GM12878 (cell line): ENCODE measurements around the gene PLXNA4. TPM values are rescaled to one million over a fixed set of nuclear protein-coding genes. Genes with fewer than 3 reads are reported as not detected.

Experiments
- ATAC-seq: fragments of 200-7000 bp; cut with Tn5 transposase; 3 replicates; pipeline ENCODE4 v1.9.1; 2020; ENCODE audit warnings: mild to moderate bottlenecking, moderate library complexity
- BruUV-seq: library from RNA; stranded (reverse); fragments of 400-500 nt; replicated peaks from 2 replicates; lab custom pipeline; 2021; lab: Mats Ljungman, UMichigan
- CTCF ChIA-PET: fragments of 300-600 bp; sonication (Branson Sonifier 250); formaldehyde crosslinking; extraction: SDS; loops from one replicate; lab custom pipeline; 2021; ENCODE audit warnings: inconsistent platforms; lab: Yijun Ruan, JAX
- POLR2A ChIA-PET: fragments of 350-600 bp; formaldehyde crosslinking; extraction: SDS; loops from one replicate; lab custom pipeline; 2021; ENCODE audit warnings: inconsistent platforms; lab: Charles Lee
- RAD21 ChIA-PET: fragments of 300-600 bp; sonication (Branson Sonifier 250); formaldehyde crosslinking; loops from one replicate; lab custom pipeline; 2023; ENCODE audit warnings: antibody characterized with exemption; ENCODE audit not compliant: unreplicated experiment; lab: Charles Lee
- SMC1A ChIA-PET: fragments of 300-600 bp; sonication (Branson Sonifier 250); formaldehyde crosslinking; loops from one replicate; lab custom pipeline; 2023; ENCODE audit not compliant: unreplicated experiment, uncharacterized antibody; lab: Charles Lee
- DNase-seq: peaks from one replicate; pipeline ENCODE4 v3.0.0-alpha.2; 2011; ENCODE audit warnings: low read depth, low spot score
- FAIRE-seq: peaks from 3 replicates; lab custom pipeline; 2011; peaks lifted over from hg19 to GRCh38; lab: Jason Lieb, UNC
- H2AFZ ChIP-seq: 2 replicates; pipeline ENCODE4 v1.6.0; 2011; ENCODE audit warnings: low read depth, low read length, control low read depth; ENCODE audit not compliant: control insufficient read depth
- H3K27ac ChIP-seq: 2 replicates; pipeline ENCODE4 v1.5.1; 2011; ENCODE audit warnings: control low read depth; ENCODE audit not compliant: control insufficient read depth, insufficient read depth
- H3K27me3 ChIP-seq, 2 experiments: replicated peaks in 1 of 2; 2 replicates each; pipeline versions ENCODE4 v1.6.0 to v1.6.1; 2011; ENCODE audit warnings: low read length in 1 of 2; ENCODE audit not compliant: control insufficient read depth in 2 of 2, insufficient read depth in 2 of 2
- H3K36me3 ChIP-seq, 2 experiments: 2 replicates each; pipeline ENCODE4 v1.5.1; 2011; ENCODE audit warnings: low read length in 1 of 2; ENCODE audit not compliant: control insufficient read depth in 2 of 2, insufficient read depth in 2 of 2
- H3K4me1 ChIP-seq: 2 replicates; pipeline ENCODE4 v1.6.1; 2011; ENCODE audit warnings: mild to moderate bottlenecking, low read length, moderate library complexity, mixed read lengths; ENCODE audit not compliant: control insufficient read depth, insufficient read depth
- H3K4me2 ChIP-seq: 2 replicates; pipeline ENCODE4 v1.6.0; 2011; ENCODE audit warnings: control low read depth; ENCODE audit not compliant: control insufficient read depth, insufficient read depth
- H3K4me3 ChIP-seq: fragments of 200-600 bp; sonication (generic); 2 replicates; pipeline ENCODE4 v1.5.1; 2016
- H3K79me2 ChIP-seq: 2 replicates; pipeline ENCODE4 v1.6.0; 2011; ENCODE audit warnings: low read length; ENCODE audit not compliant: control insufficient read depth, insufficient read depth
- H3K9ac ChIP-seq: 2 replicates; pipeline ENCODE4 v1.8.0; 2011; ENCODE audit warnings: low read length, control low read depth, mixed read lengths; ENCODE audit not compliant: control insufficient read depth, insufficient read depth
- H3K9me3 ChIP-seq: replicated peaks from 3 replicates; pipeline ENCODE4 v1.5.1; 2011; ENCODE audit warnings: mild to moderate bottlenecking, low read length; ENCODE audit not compliant: control insufficient read depth, insufficient read depth
- H4K20me1 ChIP-seq: 2 replicates; pipeline ENCODE4 v1.6.0; 2011; ENCODE audit not compliant: control insufficient read depth, insufficient read depth
- ATF3 ChIP-seq: IDR thresholded peaks from 2 replicates; pipeline ENCODE4 v1.6.1; 2011; ENCODE audit warnings: low read depth, mild to moderate bottlenecking, low read length, moderate library complexity, borderline replicate concordance; ENCODE audit errors: extremely low read depth
- BCL3 ChIP-seq: IDR thresholded peaks from 2 replicates; pipeline ENCODE4 v1.6.1; 2011; ENCODE audit warnings: borderline replicate concordance, low read depth, mild to moderate bottlenecking, moderate library complexity, low read length; ENCODE audit not compliant: insufficient read depth, poor library complexity, severe bottlenecking
- BRCA1 ChIP-seq: IDR thresholded peaks from 2 replicates; pipeline ENCODE4 v1.6.1; 2011; ENCODE audit warnings: low read depth, low read length, improper control_type of control experiment
- E2F8 ChIP-seq: fragments of 450-650 bp; IDR thresholded peaks from 2 replicates; pipeline ENCODE4 v1.6.1; 2018; ENCODE audit warnings: mild to moderate bottlenecking, low read depth, moderate library complexity; ENCODE audit not compliant: partially characterized antibody
- FOXK2 ChIP-seq: fragments of 450-650 bp; IDR thresholded peaks from 2 replicates; pipeline ENCODE4 v1.6.1; 2017; ENCODE audit warnings: mild to moderate bottlenecking, moderate library complexity
- GABPA ChIP-seq: IDR thresholded peaks from 2 replicates; pipeline ENCODE4 v1.6.1; 2014; ENCODE audit warnings: antibody characterized with exemption, low read depth, mild to moderate bottlenecking, inconsistent platforms
- HDAC2 ChIP-seq: fragments of 200-600 bp; sonication (generic); IDR thresholded peaks from 2 replicates; pipeline ENCODE4 v1.6.1; 2017
- HSF1 ChIP-seq: fragments of 150-350 bp; IDR thresholded peaks from 2 replicates; pipeline ENCODE4 v1.6.1; 2014; ENCODE audit warnings: mild to moderate bottlenecking, low read depth, low read length
- IKZF1 ChIP-seq: fragments of 450-650 bp; conservative IDR thresholded peaks from 2 replicates; pipeline ENCODE4 v1.6.1; 2017; ENCODE audit warnings: antibody characterized with exemption, mild to moderate bottlenecking
- MTA3 ChIP-seq: IDR thresholded peaks from 2 replicates; pipeline ENCODE4 v1.6.1; 2012; ENCODE audit warnings: low read length, inconsistent platforms, borderline replicate concordance
- MYC ChIP-seq: IDR thresholded peaks from 2 replicates; pipeline ENCODE4 v1.6.1; 2011; ENCODE audit warnings: mild to moderate bottlenecking, low read length, moderate library complexity, inconsistent platforms; ENCODE audit not compliant: insufficient read depth, insufficient replicate concordance, insufficient read length, severe bottlenecking
- NFYB ChIP-seq: IDR thresholded peaks from 2 replicates; pipeline ENCODE4 v1.6.1; 2011; ENCODE audit warnings: low read depth, mild to moderate bottlenecking, low read length, improper control_type of control experiment, moderate library complexity; ENCODE audit not compliant: insufficient read depth
- NR2F1 ChIP-seq: fragments of 450-650 bp; conservative IDR thresholded peaks from 2 replicates; pipeline ENCODE4 v1.6.1; 2017; ENCODE audit warnings: mild to moderate bottlenecking
- REST ChIP-seq: IDR thresholded peaks from 2 replicates; pipeline ENCODE4 v1.6.1; 2012; ENCODE audit warnings: mild to moderate bottlenecking, low read depth, low read length
- YBX1 ChIP-seq: fragments of 450-650 bp; IDR thresholded peaks from 2 replicates; pipeline ENCODE4 v1.6.1; 2016; ENCODE audit warnings: antibody characterized with exemption
- ZSCAN29 ChIP-seq: fragments of 450-650 bp; IDR thresholded peaks from 2 replicates; pipeline ENCODE4 v1.6.1; 2017; ENCODE audit warnings: mild to moderate bottlenecking, moderate library complexity
- WGBS: methylation state at CpG from one replicate; pipeline ENCODE4 v1.1.6; 2016; ENCODE audit warnings: low lambda C conversion rate; ENCODE audit not compliant: insufficient replicate concordance, insufficient coverage; ENCODE audit errors: missing lambda C conversion rate; 5-methylcytosine and 5-hydroxymethylcytosine counted together
- in situ Hi-C: fragments of 300-500 bp; cut with MboI; formaldehyde crosslinking; loops from 9 replicates; pipeline ENCODE4 v1.14.3; 2018; ENCODE audit warnings: mixed read lengths
- intact Hi-C: fragments of 100-400 bp; cut with micrococcal nuclease; formaldehyde crosslinking; loops from one replicate; pipeline ENCODE4 v1.14.2; 2022; ENCODE audit not compliant: unreplicated experiment
- polyA plus RNA-seq, 11 experiments: library from polyadenylated mRNA; depleted of rRNA in 4 of 11; unstranded in 6 of 11; stranded (reverse) in 5 of 11; fragments of >200 nt; fragmentation: Nextera tagmentation in 4 of 11; fragmentation: Illumina TruSeq in 1 of 11; extraction: Ambion mirVana in 4 of 11; extraction: Trizol in 1 of 11; gene quantifications; 1 replicate in 1 of 11; 2 replicates in 10 of 11; pipeline versions ENCODE4 v1.2.1 to v1.2.3, GENCODE V29; 2011 to 2016; ENCODE audit warnings: inconsistent platforms in 2 of 11, missing spikeins in 2 of 11, low read depth in 1 of 11
- total RNA-seq, 4 experiments: library from RNA; depleted of rRNA in 3 of 4; stranded (reverse); fragments of >200 nt in 3 of 4; fragmentation: Illumina TruSeq in 1 of 4; extraction: Trizol in 1 of 4; gene quantifications; 2 replicates each; pipeline versions ENCODE4 v1.2.1 to v1.2.3, GENCODE V29; 2013 to 2021

Gene PLXNA4
- total and polyA plus RNA-seq, 10 of the 15 experiments (the other 5 are each of a cell fraction or from before 2014, with no cell fraction given), result 0.03 TPM; not detected in 9

GRCh38 chr7:132373879-132374278 lies 202.4 kb downstream of the PLXNA4 start:
- Histone ChIP-seq H3K4me1 (no peaks in the 10 kb centered on the region), H3K27me3 (peaks cover 0 to 2% of the 10 kb centered on the region in 2 experiments; a peak in 2 of 4 replicates), H3K36me3 (no peaks in the 10 kb centered on the region), H2AFZ (no peak overlapping the region), H3K4me2 (no peak overlapping the region), H4K20me1 (no peaks in the 10 kb centered on the region), H3K27ac (no peak overlapping the region), H3K9me3 (no peaks in the 10 kb centered on the region), H3K9ac (no peak overlapping the region), H3K4me3 (no peak overlapping the region), H3K79me2 (no peaks in the 10 kb centered on the region)
- no peak for FAIRE-seq
- in situ Hi-C loops (no loop called here), intact Hi-C loops (no loop called here)
- ATAC-seq, result no peak
- 5% methylated on average over 4 of the region's 4 CpGs for WGBS
- BruUV-seq, result no TSS peak
- RAD21 ChIA-PET, result no interaction called here
- POLR2A ChIA-PET, result no interaction called here
- SMC1A ChIA-PET, result no interaction called here
- no peak for DNase-seq
- no peak for TF ChIP-seq HDAC2
- TF ChIP-seq REST, result no peak
- no peak for TF ChIP-seq YBX1
- no peak for TF ChIP-seq ATF3
- no peak for TF ChIP-seq ZSCAN29
- no peak for TF ChIP-seq HSF1
- TF ChIP-seq MYC, result no peak
- TF ChIP-seq BRCA1, result no peak
- TF ChIP-seq BCL3, result no peak
- no peak for TF ChIP-seq E2F8
- TF ChIP-seq FOXK2, result no peak
- TF ChIP-seq MTA3, result no peak
- no peak for TF ChIP-seq NR2F1
- TF ChIP-seq IKZF1, result no peak
- no peak for TF ChIP-seq NFYB
- TF ChIP-seq GABPA, result no peak
- CTCF ChIA-PET, result no interaction called here
